NCI-H2227 (cell line): ENCODE measurements around the gene FILIP1L.

Source experiments
- DNase-seq: peaks from one replicate; lab custom pipeline; 2025; ENCODE audit not compliant: unreplicated experiment; lab: John Stamatoyannopoulos, UW

FILIP1L gene

GRCh38 chr3:99873269-99874102 is 240.8 kb downstream of the FILIP1L start:
- DNase-seq, result no peak

GRCh38 chr3:99872923-99873254 is 241.4 kb downstream of the FILIP1L start:
- DNase-seq, result no peak

GRCh38 chr3:99871231-99872045 is 242.9 kb downstream of the FILIP1L start:
- DNase-seq, result no peak

- no peak for DNase-seq
Measured at GRCh38 chr3:99870712-99871111, 243.6 kb downstream of the FILIP1L start.

GRCh38 chr3:99869621-99870020 is 244.7 kb downstream of the FILIP1L start:
- no peak for DNase-seq

GRCh38 chr3:99868311-99868646 is 246.0 kb downstream of the FILIP1L start:
- no peak for DNase-seq

- no peak for DNase-seq
Measured at GRCh38 chr3:99867594-99868310, 246.5 kb downstream of the FILIP1L start.

- no peak for DNase-seq
Measured at GRCh38 chr3:99866261-99866761, 248.0 kb downstream of the FILIP1L start.

- no peak for DNase-seq
Measured at GRCh38 chr3:99865321-99865720, 249.0 kb downstream of the FILIP1L start.

- no peak for DNase-seq
Measured at GRCh38 chr3:99864289-99864688, 250.0 kb downstream of the FILIP1L start.

- no peak for DNase-seq
Measured at GRCh38 chr3:99863588-99863987, 250.7 kb downstream of the FILIP1L start.

- DNase-seq, result no peak
Measured at GRCh38 chr3:99863002-99863401, 251.3 kb downstream of the FILIP1L start.

GRCh38 chr3:99862208-99862607 is 252.1 kb downstream of the FILIP1L start:
- DNase-seq, result no peak

GRCh38 chr3:99861216-99861615 is 253.1 kb downstream of the FILIP1L start:
- no peak for DNase-seq

- no peak for DNase-seq
Measured at GRCh38 chr3:99859825-99860224, 254.5 kb downstream of the FILIP1L start.

- DNase-seq, result no peak
Measured at GRCh38 chr3:99858469-99858868, 255.8 kb downstream of the FILIP1L start.

GRCh38 chr3:99857278-99857677 is 257.0 kb downstream of the FILIP1L start:
- no peak for DNase-seq

- DNase-seq, result no peak
Measured at GRCh38 chr3:99856437-99857220, 257.7 kb downstream of the FILIP1L start.

GRCh38 chr3:99855900-99856299 is 258.4 kb downstream of the FILIP1L start:
- no peak for DNase-seq

GRCh38 chr3:99854756-99855298 is 259.5 kb downstream of the FILIP1L start:
- no peak for DNase-seq
